Endothelial cell of umbilical vein (primary cell): ENCODE measurements around the gene AK4. TPM values are rescaled to one million over a fixed set of nuclear protein-coding genes. Genes with fewer than 3 reads are reported as not detected.

Experiments used
- BruUV-seq: library from RNA; stranded (reverse); fragments of 400-500 nt; replicated peaks from 2 replicates; lab custom pipeline; 2021; lab: Mats Ljungman, UMichigan
- CTCF ChIA-PET: fragments of 300-600, 350-600 bp; sonication (Branson Sonifier 250); formaldehyde crosslinking; loops from one replicate; lab custom pipeline; 2021; ENCODE audit warnings: antibody characterized with exemption, inconsistent platforms; lab: Charles Lee
- POLR2A ChIA-PET: fragments of 300-600, 350-600 bp; sonication (Branson Sonifier 250); formaldehyde crosslinking; loops from one replicate; lab custom pipeline; 2021; ENCODE audit warnings: antibody characterized with exemption, inconsistent platforms; lab: Charles Lee
- DNase-seq: peaks from one replicate; pipeline ENCODE4 v3.0.0-alpha.2; 2011; ENCODE audit warnings: low read depth, low spot score
- FAIRE-seq: peaks from 2 replicates; lab custom pipeline; 2011; peaks lifted over from hg19 to GRCh38; lab: Jason Lieb, UNC
- H2AFZ ChIP-seq: 2 replicates; pipeline ENCODE4 v1.6.0; 2012; ENCODE audit warnings: low read depth, low read length, control low read depth, inconsistent platforms
- H3K27ac ChIP-seq: 2 replicates; pipeline ENCODE4 v1.5.1; 2011; ENCODE audit warnings: low read depth, mild to moderate bottlenecking, control low read depth, low read length, moderate library complexity; ENCODE audit not compliant: insufficient read depth
- H3K27me3 ChIP-seq, 2 experiments: 2 replicates each; pipeline versions ENCODE4 v1.6.0 to v1.6.1; 2011; ENCODE audit warnings: low read length in 2 of 2, mixed read lengths in 1 of 2; ENCODE audit not compliant: control insufficient read depth in 2 of 2, insufficient read depth in 2 of 2
- H3K36me3 ChIP-seq, 2 experiments: 2 replicates in 1 of 2; 3 replicates in 1 of 2; pipeline ENCODE4 v1.5.1; 2011; ENCODE audit warnings: low read length in 2 of 2, mild to moderate bottlenecking in 1 of 2, moderate library complexity in 1 of 2; ENCODE audit not compliant: control insufficient read depth in 2 of 2, insufficient read depth in 2 of 2; ENCODE audit errors: extremely low read depth in 1 of 2
- H3K4me1 ChIP-seq: 3 replicates; pipeline ENCODE4 v1.5.1; 2011; ENCODE audit warnings: mild to moderate bottlenecking, low read length; ENCODE audit not compliant: control insufficient read depth, insufficient read depth; ENCODE audit errors: extremely low read depth
- H3K4me2 ChIP-seq: 2 replicates; pipeline ENCODE4 v1.6.1; 2011; ENCODE audit warnings: low read length, control low read depth, mixed read lengths; ENCODE audit not compliant: insufficient read depth
- H3K4me3 ChIP-seq, 3 experiments: fragments of 200-600 bp in 1 of 3; sonication (generic), shearing (Covaris generic) in 1 of 3; replicated peaks in 1 of 3; 2 replicates each; pipeline ENCODE4 v1.5.1; 2011 to 2016; ENCODE audit warnings: control low read depth in 3 of 3, low read length in 3 of 3, mild to moderate bottlenecking in 2 of 3, inconsistent platforms in 1 of 3, low read depth in 1 of 3, moderate library complexity in 1 of 3; ENCODE audit not compliant: insufficient read depth in 1 of 3
- H3K79me2 ChIP-seq: 2 replicates; pipeline ENCODE4 v1.6.0; 2012; ENCODE audit warnings: low read length, inconsistent platforms; ENCODE audit not compliant: control insufficient read depth, insufficient read depth
- H3K9ac ChIP-seq: replicated peaks from 2 replicates; pipeline ENCODE3; 2011; ENCODE audit warnings: low read length, control low read depth; ENCODE audit not compliant: insufficient read depth; ENCODE audit errors: extremely low read depth
- H3K9me1 ChIP-seq: replicated peaks from 3 replicates; pipeline ENCODE4 v1.6.0; 2011; ENCODE audit warnings: mild to moderate bottlenecking, low read length; ENCODE audit not compliant: control insufficient read depth, insufficient read depth; ENCODE audit errors: extremely low read depth
- H3K9me3 ChIP-seq: replicated peaks from 2 replicates; pipeline ENCODE4 v1.5.1; 2012; ENCODE audit warnings: low read length, inconsistent platforms; ENCODE audit not compliant: control insufficient read depth, insufficient read depth
- H4K20me1 ChIP-seq: replicated peaks from 2 replicates; pipeline ENCODE3; 2011; ENCODE audit warnings: mild to moderate bottlenecking, low read length; ENCODE audit not compliant: control insufficient read depth, insufficient read depth; ENCODE audit errors: extremely low read depth
- CTCF ChIP-seq, 2 donors: IDR thresholded peaks; 1 replicate in 1 of 2; 2 replicates in 1 of 2; pipeline ENCODE4 v1.5.1; 2011; ENCODE audit warnings: low read length in 2 of 2, mild to moderate bottlenecking in 2 of 2, moderate library complexity in 2 of 2, control low read depth in 1 of 2, inconsistent platforms in 1 of 2, low read depth in 1 of 2; ENCODE audit not compliant: insufficient read depth in 1 of 2; ENCODE audit errors: extremely low read depth in 1 of 2
- EZH2 ChIP-seq: IDR thresholded peaks from 2 replicates; pipeline ENCODE4 v1.6.1; 2012; ENCODE audit warnings: borderline replicate concordance, low read depth, mild to moderate bottlenecking, moderate library complexity, low read length, inconsistent platforms; ENCODE audit not compliant: severe bottlenecking
- FOS ChIP-seq: IDR thresholded peaks from 2 replicates; pipeline ENCODE4 v1.6.1; 2011; ENCODE audit warnings: mild to moderate bottlenecking, low read length, moderate library complexity, borderline replicate concordance; ENCODE audit not compliant: insufficient read depth
- GATA2 ChIP-seq: IDR thresholded peaks from 2 replicates; pipeline ENCODE4 v1.7.0; 2011; ENCODE audit warnings: low read depth, mild to moderate bottlenecking, moderate library complexity, mixed read lengths, low read length; ENCODE audit not compliant: insufficient read length, insufficient read depth
- JUN ChIP-seq: IDR thresholded peaks from 2 replicates; pipeline ENCODE4 v1.6.1; 2011; ENCODE audit warnings: borderline replicate concordance, low read depth; ENCODE audit not compliant: insufficient read length, insufficient read depth
- MYC ChIP-seq: IDR thresholded peaks from one replicate; pipeline ENCODE4 v1.6.1; 2011; ENCODE audit warnings: mild to moderate bottlenecking, low read depth, low read length
- POLR2A ChIP-seq: IDR thresholded peaks from 2 replicates; pipeline ENCODE4 v1.6.1; 2012; ENCODE audit warnings: low read depth, mild to moderate bottlenecking, control low read depth, low read length
- POLR2AphosphoS5 ChIP-seq: IDR thresholded peaks from 2 replicates; pipeline ENCODE4 v1.6.1; 2012; ENCODE audit warnings: low read depth, mild to moderate bottlenecking, control low read depth, low read length, moderate library complexity; ENCODE audit not compliant: insufficient read depth
- dilution Hi-C: fragments of 300-500 bp; cut with MboI; formaldehyde crosslinking; loops from one replicate; pipeline ENCODE4 v1.15.0; 2019; ENCODE audit warnings: low sequenced_read_pairs; ENCODE audit not compliant: extremely low pct_ligation_motif_present
- intact Hi-C: fragments of 100-400 bp; cut with micrococcal nuclease; formaldehyde crosslinking; loops from one replicate; pipeline ENCODE4 v1.10.0; 2022
- polyA plus RNA-seq, 4 experiments: library from polyadenylated mRNA; depleted of rRNA in 3 of 4; stranded (reverse) in 3 of 4; unstranded in 1 of 4; fragments of >200 nt; gene quantifications; 2 replicates each; pipeline versions ENCODE4 v1.2.1 to v1.2.3, GENCODE V29; 2011 to 2012; ENCODE audit warnings: missing spikeins in 1 of 4
- total RNA-seq: library from RNA; stranded (reverse); gene quantifications from 2 replicates; pipeline ENCODE4 v1.2.3, GENCODE V29; 2021
- TF ChIP-seq, protein P1 (sequence below): IDR thresholded peaks from 2 replicates; pipeline ENCODE4 v1.6.1; 2011; ENCODE audit not compliant: insufficient read depth, insufficient read length

AK4 gene
- total and polyA plus RNA-seq, 2 donors (not counting 3 experiments of a cell fraction or from before 2014, with no cell fraction given): 2.2 to 5.6 TPM

GRCh38 chr1:65213271-65214023 is 65.4 kb downstream of the AK4 start:
- Histone ChIP-seq H3K27me3 (no peaks in the 10 kb centered on the region), H3K4me1 (no peaks in the 10 kb centered on the region), H3K9me3 (no peaks in the 10 kb centered on the region), H3K9ac (no peak overlapping the region), H3K27ac (no peak overlapping the region), H3K79me2 (no peaks in the 10 kb centered on the region), H3K9me1 (no peaks in the 10 kb centered on the region), H2AFZ (no peak overlapping the region), H3K4me2 (no peak overlapping the region), H4K20me1 (no peaks in the 10 kb centered on the region), H3K4me3 (no peak overlapping the region), H3K36me3 (no peaks in the 10 kb centered on the region)
- DNase-seq (no peak), FAIRE-seq (no peak)
- CTCF ChIA-PET: interaction anchor here (1.1 to 7.6 kb wide), 5 partner anchors 138 to 1029 kb away, joined by 3 to 169 read pairs (median 3); no protein-coding TSS in a partner anchor
- BruUV-seq: no TSS peak
- dilution Hi-C loops: no loop called here
- TF ChIP-seq POLR2AphosphoS5 (no peak), MYC (no peak), GATA2 (no peak)
- POLR2A ChIA-PET: interaction anchor here (0.6 kb wide), 1 partner anchor 39 kb away, joined by 6 read pairs; no protein-coding TSS in a partner anchor
- intact Hi-C loops: no loop called here

DNA sequence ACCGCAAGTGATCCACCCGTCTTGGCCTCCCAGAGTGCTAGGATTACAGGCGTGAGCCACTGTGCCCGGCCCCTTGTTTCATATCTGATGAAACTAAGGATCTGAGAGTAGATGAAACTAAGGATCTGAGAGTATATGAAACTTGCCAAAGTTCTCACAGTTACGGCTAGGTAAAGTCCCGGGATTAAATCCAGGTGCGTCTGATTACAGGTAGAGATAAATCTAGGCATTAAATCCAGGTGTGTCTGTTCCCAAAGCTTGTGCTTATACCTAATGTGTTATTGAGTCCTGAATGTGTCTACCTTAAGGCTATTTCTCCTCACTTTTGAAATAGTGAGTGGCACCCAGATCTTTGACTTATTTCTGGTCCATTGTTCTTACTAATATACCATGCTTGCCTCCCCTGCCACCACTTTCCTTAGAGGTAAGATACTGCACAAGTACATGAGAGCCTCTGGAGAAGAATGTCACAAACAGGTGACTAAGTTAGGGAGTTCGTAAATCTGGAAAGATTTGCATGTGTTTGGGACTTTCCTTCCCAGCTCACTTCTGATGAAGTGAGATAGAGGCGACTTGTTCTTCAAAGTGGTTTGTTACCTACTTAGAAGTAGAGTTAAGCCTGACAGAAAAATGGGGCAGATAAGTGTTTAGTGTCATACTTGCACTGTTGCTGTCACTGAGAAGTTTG is 66.5 kb downstream of the AK4 start:
- no peak overlapping the region for H3K4me2 ChIP-seq

More for the DNA sequence above, 66.5 kb downstream of the AK4 start:
- no peak for DNase-seq
- BruUV-seq: no TSS peak
- ChIA-PET CTCF (interaction anchor here (1.6 to 7.6 kb wide), 3 partner anchors 40 to 473 kb away, joined by 4 to 169 read pairs (median 4); no protein-coding TSS in a partner anchor), POLR2A (no interaction called here)
- H3K36me3 ChIP-seq: no peaks in the 10 kb centered on the region
- no peak for TF ChIP-seq MYC
- TF ChIP-seq POLR2AphosphoS5: no peak
- no peak for TF ChIP-seq FOS
- no peak for TF ChIP-seq GATA2
- no peak for TF ChIP-seq POLR2A
- no peak for TF ChIP-seq CTCF (IDR thresholded peaks at IDR 0.05; ENCODE audit: extremely low read depth in 1 of 2, insufficient read depth in 1 of 2, low read depth in 1 of 2, low read length in 2 of 2)
- TF ChIP-seq, protein P1, sequence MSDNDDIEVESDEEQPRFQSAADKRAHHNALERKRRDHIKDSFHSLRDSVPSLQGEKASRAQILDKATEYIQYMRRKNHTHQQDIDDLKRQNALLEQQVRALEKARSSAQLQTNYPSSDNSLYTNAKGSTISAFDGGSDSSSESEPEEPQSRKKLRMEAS: no peak
- TF ChIP-seq JUN: no peak
- TF ChIP-seq EZH2: no peak
- no peaks in the 10 kb centered on the region for H3K79me2 ChIP-seq
- H3K27ac ChIP-seq: no peak overlapping the region
- intact Hi-C loops (loop anchor here (1.0 to 5.0 kb wide), 2 partner anchors 473 to 1233 kb away; no protein-coding TSS in a partner anchor), dilution Hi-C loops (no loop called here)
- no peaks in the 10 kb centered on the region for H3K9me1 ChIP-seq
- no peaks in the 10 kb centered on the region for H3K4me1 ChIP-seq
- H4K20me1 ChIP-seq: no peaks in the 10 kb centered on the region
- no peaks in the 10 kb centered on the region for H3K27me3 ChIP-seq
- H3K4me3 ChIP-seq: no peak overlapping the region
- no peak overlapping the region for H2AFZ ChIP-seq
- no peak for FAIRE-seq
- no peaks in the 10 kb centered on the region for H3K9me3 ChIP-seq
- no peak overlapping the region for H3K9ac ChIP-seq
